GM19238 (cell line): Measurements from ENCODE around the gene SLC35F6.

Source experiments
- DNase-seq: peaks from one replicate; pipeline ENCODE4 v3.0.0; 2011; ENCODE audit warnings: low spot score; ENCODE audit not compliant: insufficient read length

The SLC35F6 gene

GRCh38 chr2:26818255-26818654 is 54.2 kb downstream of the SLC35F6 start:
- no peak for DNase-seq

GRCh38 chr2:26818972-26819371 is 54.9 kb downstream of the SLC35F6 start:
- no peak for DNase-seq

- no peak for DNase-seq
These were observed 56.8 kb downstream of the SLC35F6 start for GRCh38 chr2:26820932-26821331.

GRCh38 chr2:26822877-26823276 is 58.8 kb downstream of the SLC35F6 start:
- no peak for DNase-seq
